ENCODE results near the gene CDH16. TPM values are rescaled to one million over a fixed set of nuclear protein-coding genes. Genes with fewer than 3 reads are reported as not detected.

Gene CDH16
- total and polyA plus RNA-seq, 5 donors from 2014 or later, result not detected

DNA sequence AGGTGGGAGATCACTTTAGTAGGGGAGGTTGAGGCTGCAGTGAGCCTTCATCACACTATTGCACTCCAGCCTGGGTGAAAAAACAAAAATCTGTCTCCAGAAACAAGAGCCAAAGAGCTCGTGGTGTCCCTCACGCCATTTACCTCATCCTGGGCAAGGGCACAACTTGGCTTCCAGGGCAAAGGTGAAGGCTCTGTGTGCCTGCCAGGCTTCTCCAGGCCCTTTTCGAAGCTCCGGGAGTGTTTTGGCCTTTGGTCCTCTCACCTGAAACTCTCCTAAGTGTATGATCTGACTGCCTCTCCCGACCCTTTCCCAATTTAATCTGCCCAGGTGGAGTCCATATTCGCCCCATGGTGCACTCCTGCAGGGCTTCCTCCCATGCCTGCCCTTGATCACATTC lies 30.8 kb upstream of the CDH16 start:
- Mint-ChIP-seq H3K36me3 (no peaks in the 10 kb centered on the region), H3K27ac (no peak overlapping the region), H3K9me3 (peaks cover 0 to 3% (median 0%) of the 10 kb centered on the region in 7 donors), H3K27me3 (peaks cover 66% of the 10 kb centered on the region), H3K4me1 (peaks cover 0 to 32% (median 16%) of the 10 kb centered on the region in 4 donors), H3K4me3 (peak overlapping the region in 2 of 4 donors; percentile 28 to 36)
- no peak for ATAC-seq (ENCODE audit: low read depth in 2 of 2)
- H3K36me3 ChIP-seq (ENCODE audit: control insufficient read depth, insufficient read depth, low read length), result no peaks in the 10 kb centered on the region
- H3K4me3 ChIP-seq (ENCODE audit: low read depth, low read length), result no peak overlapping the region
- peaks cover 21% of the 10 kb centered on the region for H3K4me1 ChIP-seq (ENCODE audit: control insufficient read depth, insufficient read depth, low read length, poor library complexity, severe bottlenecking)
- no peak overlapping the region for H3K27ac ChIP-seq (ENCODE audit: insufficient read depth, low read length, poor library complexity, severe bottlenecking)
- no peak for DNase-seq
- peaks cover 0 to 4% of the 10 kb centered on the region in 2 experiments for H3K9me3 ChIP-seq (ENCODE audit: control insufficient read depth in 2 of 2, low read length in 2 of 2)
- peaks cover 23% of the 10 kb centered on the region for H3K27me3 ChIP-seq (ENCODE audit: control insufficient read depth, insufficient read depth, low read length)

DNA sequence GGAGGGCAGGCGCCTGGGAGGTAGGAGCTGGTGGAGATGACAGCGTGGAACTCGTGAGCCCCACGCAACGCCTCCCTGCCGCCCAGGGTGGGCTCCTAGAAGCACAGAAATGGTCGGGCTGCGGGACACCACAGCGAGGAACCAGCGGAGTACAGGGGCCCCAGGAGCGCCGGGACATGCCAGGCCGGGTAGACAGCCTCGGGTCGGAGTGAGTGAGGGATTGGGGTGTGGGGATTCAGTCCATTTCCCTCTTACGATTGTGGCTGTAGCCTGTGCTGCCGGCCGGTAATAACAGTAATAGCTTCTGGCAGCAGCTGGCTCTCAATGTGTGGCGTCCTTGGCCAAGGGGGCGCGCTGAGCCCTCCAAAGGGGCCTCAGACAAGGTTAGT lies 30.1 kb upstream of the CDH16 start:
- H3K27me3 ChIP-seq (ENCODE audit: control insufficient read depth, insufficient read depth, low read length), result peaks cover 23% of the 10 kb centered on the region
- no peak overlapping the region for H3K27ac Mint-ChIP-seq
- no peak overlapping the region for H3K27ac ChIP-seq (ENCODE audit: insufficient read depth, low read length, poor library complexity, severe bottlenecking)
- peaks cover 0 to 29% (median 14%) of the 10 kb centered on the region in 4 donors for H3K4me1 Mint-ChIP-seq
- peaks cover 18% of the 10 kb centered on the region for H3K4me1 ChIP-seq (ENCODE audit: control insufficient read depth, insufficient read depth, low read length, poor library complexity, severe bottlenecking)
- peaks cover 60% of the 10 kb centered on the region for H3K27me3 Mint-ChIP-seq
- ATAC-seq (ENCODE audit: low read depth in 2 of 2), result no peak
- H3K4me3 ChIP-seq (ENCODE audit: low read depth, low read length), result no peak overlapping the region
- no peak for DNase-seq
- H3K36me3 ChIP-seq (ENCODE audit: control insufficient read depth, insufficient read depth, low read length), result no peaks in the 10 kb centered on the region
- H3K36me3 Mint-ChIP-seq, result peaks cover 3% of the 10 kb centered on the region
- H3K9me3 Mint-ChIP-seq, result peaks cover 0 to 2% (median 0%) of the 10 kb centered on the region in 7 donors
- peak overlapping the region; percentile 75 to 93 (median 88) for H3K4me3 Mint-ChIP-seq
- peaks cover 0 to 4% of the 10 kb centered on the region in 2 experiments for H3K9me3 ChIP-seq (ENCODE audit: control insufficient read depth in 2 of 2, low read length in 2 of 2)

DNA sequence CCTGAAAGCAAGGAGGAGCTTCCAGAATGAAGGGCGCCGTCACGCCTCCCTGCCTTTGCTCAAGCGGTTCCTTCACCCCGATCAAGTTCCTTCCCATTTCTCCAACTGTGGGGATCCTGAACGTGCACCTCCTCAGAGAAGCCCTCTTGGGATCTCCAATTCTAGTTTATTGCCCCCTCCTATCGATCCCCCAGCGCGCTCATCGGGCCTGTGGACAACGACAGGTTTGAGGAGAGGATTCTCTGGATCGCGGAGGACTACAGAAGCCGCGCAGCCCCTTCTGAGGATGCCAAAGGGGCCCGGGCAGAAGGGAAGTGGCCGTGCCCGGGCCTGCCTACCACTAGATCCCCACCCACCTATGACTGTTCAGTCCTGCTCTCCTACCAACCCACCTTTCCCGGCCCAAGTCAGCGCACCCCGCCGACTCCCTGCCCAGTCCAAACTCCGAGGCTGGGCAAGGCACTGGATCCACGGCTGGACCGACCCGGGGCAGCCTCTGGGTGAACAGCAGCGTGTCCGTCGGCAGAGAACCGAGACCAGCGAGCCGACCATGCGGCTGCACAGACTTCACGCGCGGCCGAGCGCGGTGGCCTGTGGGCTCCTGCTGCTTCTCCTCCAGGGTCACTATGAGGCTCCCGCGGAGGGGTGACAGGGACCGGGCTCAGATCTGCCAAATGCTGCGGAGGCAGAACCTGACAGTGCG lies 29.6 kb upstream of the CDH16 start:
- Histone ChIP-seq H3K9me3 (ENCODE audit: control insufficient read depth in 2 of 2, low read length in 2 of 2) (peaks cover 0 to 4% of the 10 kb centered on the region in 2 experiments), H3K4me1 (ENCODE audit: control insufficient read depth, insufficient read depth, low read length, poor library complexity, severe bottlenecking) (peaks cover 18% of the 10 kb centered on the region), H3K27me3 (ENCODE audit: control insufficient read depth, insufficient read depth, low read length) (peaks cover 23% of the 10 kb centered on the region), H3K4me3 (ENCODE audit: low read depth, low read length) (peak overlapping the region; percentile 67), H3K36me3 (ENCODE audit: control insufficient read depth, insufficient read depth, low read length) (peaks cover 1% of the 10 kb centered on the region), H3K27ac (ENCODE audit: insufficient read depth, low read length, poor library complexity, severe bottlenecking) (no peak overlapping the region)
- ATAC-seq (ENCODE audit: low read depth in 2 of 2) (peak in 1 of 2 donors; percentile 23), DNase-seq (peak in 1 of 3 donors; percentile 20)
- peak overlapping the region; percentile 75 to 93 (median 88) for H3K4me3 Mint-ChIP-seq
- peaks cover 3% of the 10 kb centered on the region for H3K36me3 Mint-ChIP-seq
- peaks cover 0 to 29% (median 13%) of the 10 kb centered on the region in 4 donors for H3K4me1 Mint-ChIP-seq
- peaks cover 0 to 2% (median 0%) of the 10 kb centered on the region in 7 donors for H3K9me3 Mint-ChIP-seq
- H3K27ac Mint-ChIP-seq, result peak overlapping the region in 1 of 3 donors; percentile 51
- H3K27me3 Mint-ChIP-seq, result peaks cover 58% of the 10 kb centered on the region

DNA sequence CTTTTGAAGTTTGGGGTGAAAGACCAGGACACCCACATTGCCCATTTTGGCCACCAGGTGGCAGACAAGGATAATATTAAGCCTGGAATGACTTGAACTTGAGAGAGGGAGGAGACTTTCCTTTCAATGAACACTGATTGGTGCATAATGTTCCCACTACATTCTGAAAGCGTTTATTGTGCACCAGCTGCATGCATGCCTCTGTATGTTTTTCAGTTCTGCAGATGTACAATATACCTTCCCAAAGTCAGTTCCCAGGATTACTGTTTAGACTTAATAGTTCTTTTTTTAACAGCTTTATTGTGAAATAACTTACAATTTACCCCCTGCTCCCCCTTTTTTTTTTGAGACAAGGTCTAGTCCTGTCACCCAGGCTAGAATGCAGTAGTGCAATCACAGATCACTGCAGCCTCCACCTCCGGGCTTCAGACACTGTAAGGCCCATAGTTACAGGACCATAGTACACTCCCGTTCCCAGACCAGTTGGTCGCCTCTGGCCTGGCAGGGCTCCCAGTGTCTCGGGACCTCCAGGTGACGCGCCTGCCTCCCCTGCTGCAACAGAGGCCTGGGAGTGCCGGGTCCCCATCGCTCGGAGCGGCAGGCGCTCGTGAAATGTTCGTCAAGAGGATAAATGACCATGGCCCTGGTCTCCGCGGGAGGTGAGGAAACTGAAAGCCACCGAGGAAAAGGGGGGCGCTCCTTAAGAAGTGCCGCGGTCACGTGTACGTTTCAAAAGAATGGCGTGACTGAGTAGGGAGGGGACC lies 28.8 kb upstream of the CDH16 start:
- ATAC-seq (ENCODE audit: low read depth in 2 of 2) (peak; percentile 85 to 87), DNase-seq (peak; percentile 76 to 89 (median 80))
- Mint-ChIP-seq H3K9me3 (peaks cover 0 to 2% (median 0%) of the 10 kb centered on the region in 7 donors), H3K27ac (peak overlapping the region in 2 of 3 donors; percentile 6 to 89), H3K36me3 (peaks cover 9% of the 10 kb centered on the region), H3K4me3 (peak overlapping the region; percentile 75 to 93 (median 88)), H3K27me3 (peaks cover 50% of the 10 kb centered on the region), H3K4me1 (peaks cover 0 to 29% (median 13%) of the 10 kb centered on the region in 4 donors)
- peaks cover 9% of the 10 kb centered on the region for H3K36me3 ChIP-seq (ENCODE audit: control insufficient read depth, insufficient read depth, low read length)
- H3K27me3 ChIP-seq (ENCODE audit: control insufficient read depth, insufficient read depth, low read length), result peaks cover 18% of the 10 kb centered on the region
- peaks cover 18% of the 10 kb centered on the region for H3K4me1 ChIP-seq (ENCODE audit: control insufficient read depth, insufficient read depth, low read length, poor library complexity, severe bottlenecking)
- H3K9me3 ChIP-seq (ENCODE audit: control insufficient read depth in 2 of 2, low read length in 2 of 2), result peaks cover 0 to 4% of the 10 kb centered on the region in 2 experiments
- no peak overlapping the region for H3K27ac ChIP-seq (ENCODE audit: insufficient read depth, low read length, poor library complexity, severe bottlenecking)
- peak overlapping the region; percentile 55 for H3K4me3 ChIP-seq (ENCODE audit: low read depth, low read length)

DNA sequence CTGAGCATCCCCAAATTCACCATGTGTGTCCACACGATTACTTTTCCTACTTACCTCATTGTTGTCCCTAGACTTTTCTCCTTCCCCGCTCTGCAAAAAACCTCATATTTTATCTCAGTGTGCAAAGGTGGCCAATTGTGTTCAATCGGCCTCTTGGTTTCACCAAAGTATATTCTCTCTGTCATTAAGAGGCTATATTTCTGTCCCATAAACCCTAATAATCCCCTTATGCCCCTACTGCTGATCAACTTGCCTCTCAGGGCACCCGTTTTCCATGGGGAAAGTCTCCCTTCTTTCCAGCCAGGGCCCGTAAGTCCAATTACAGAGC lies 28.3 kb upstream of the CDH16 start:
- Mint-ChIP-seq H3K27ac (peak overlapping the region in 2 of 3 donors; percentile 6 to 89), H3K27me3 (peaks cover 45% of the 10 kb centered on the region), H3K4me3 (peak overlapping the region; percentile 75 to 93 (median 88)), H3K4me1 (peaks cover 0 to 29% (median 13%) of the 10 kb centered on the region in 4 donors), H3K9me3 (peaks cover 0 to 2% (median 0%) of the 10 kb centered on the region in 7 donors), H3K36me3 (peaks cover 14% of the 10 kb centered on the region)
- Histone ChIP-seq H3K4me1 (ENCODE audit: control insufficient read depth, insufficient read depth, low read length, poor library complexity, severe bottlenecking) (peaks cover 18% of the 10 kb centered on the region), H3K4me3 (ENCODE audit: low read depth, low read length) (peak overlapping the region; percentile 55), H3K9me3 (ENCODE audit: control insufficient read depth in 2 of 2, low read length in 2 of 2) (peaks cover 0 to 4% of the 10 kb centered on the region in 2 experiments), H3K27ac (ENCODE audit: insufficient read depth, low read length, poor library complexity, severe bottlenecking) (no peak overlapping the region), H3K27me3 (ENCODE audit: control insufficient read depth, insufficient read depth, low read length) (peaks cover 18% of the 10 kb centered on the region), H3K36me3 (ENCODE audit: control insufficient read depth, insufficient read depth, low read length) (peaks cover 15% of the 10 kb centered on the region)
- no peak for ATAC-seq (ENCODE audit: low read depth in 2 of 2)
- DNase-seq, result no peak

DNA sequence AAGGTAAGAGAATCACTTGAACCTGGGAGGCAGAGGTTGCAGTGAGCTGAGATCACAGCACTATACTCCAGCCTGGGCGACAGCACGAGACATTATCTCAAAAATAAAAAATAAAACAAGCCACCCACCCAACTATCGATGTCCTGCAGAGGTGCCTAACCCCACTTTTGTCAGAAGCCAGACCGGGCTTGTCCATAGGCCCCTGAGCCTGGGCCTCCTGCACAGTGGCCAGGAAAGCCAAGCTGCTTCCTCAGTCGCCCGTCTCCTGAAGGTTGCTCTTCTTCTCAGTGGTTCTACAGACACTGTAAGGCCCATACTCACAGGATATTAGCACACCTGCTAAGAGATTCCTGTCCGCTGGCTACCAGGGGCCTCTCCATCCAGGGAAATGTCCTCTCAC lies 27.9 kb upstream of the CDH16 start:
- H3K9me3 Mint-ChIP-seq, result no peaks in the 10 kb centered on the region
- no peak for DNase-seq

DNA sequence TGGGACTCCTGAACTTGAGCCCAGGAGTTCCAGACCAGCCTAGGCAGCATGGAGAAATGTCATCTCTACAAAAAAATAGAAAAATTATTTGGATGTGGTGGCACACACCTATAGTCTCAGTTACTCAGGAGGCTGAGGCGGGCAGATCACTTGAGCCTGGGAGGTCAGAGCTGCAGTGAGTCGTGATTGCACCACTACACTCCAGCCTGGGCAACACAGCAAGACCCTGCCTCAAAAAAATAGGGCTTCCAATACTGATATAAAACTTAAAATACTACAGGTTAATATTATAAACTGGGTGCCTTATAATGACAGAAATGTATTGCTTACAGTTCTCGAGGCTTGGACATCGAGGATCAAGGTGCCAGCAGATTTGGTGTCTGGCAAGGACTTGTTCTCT lies 27.3 kb upstream of the CDH16 start:
- Histone ChIP-seq H3K36me3 (ENCODE audit: control insufficient read depth, insufficient read depth, low read length) (peaks cover 25% of the 10 kb centered on the region), H3K27ac (ENCODE audit: insufficient read depth, low read length, poor library complexity, severe bottlenecking) (no peak overlapping the region), H3K4me3 (ENCODE audit: low read depth, low read length) (no peak overlapping the region), H3K9me3 (ENCODE audit: control insufficient read depth in 2 of 2, low read length in 2 of 2) (no peaks in the 10 kb centered on the region), H3K27me3 (ENCODE audit: control insufficient read depth, insufficient read depth, low read length) (peaks cover 13% of the 10 kb centered on the region), H3K4me1 (ENCODE audit: control insufficient read depth, insufficient read depth, low read length, poor library complexity, severe bottlenecking) (peaks cover 18% of the 10 kb centered on the region)
- ATAC-seq (ENCODE audit: low read depth in 2 of 2) (no peak), DNase-seq (no peak)
- Mint-ChIP-seq H3K27me3 (peaks cover 36% of the 10 kb centered on the region), H3K36me3 (peaks cover 15% of the 10 kb centered on the region), H3K27ac (no peak overlapping the region), H3K9me3 (no peaks in the 10 kb centered on the region), H3K4me3 (peak overlapping the region in 1 of 4 donors; percentile 55), H3K4me1 (peaks cover 0 to 29% (median 13%) of the 10 kb centered on the region in 4 donors)

More for the DNA sequence above, 27.9 kb upstream of the CDH16 start:
- H3K36me3 Mint-ChIP-seq, result peaks cover 15% of the 10 kb centered on the region
- no peak overlapping the region for H3K4me3 ChIP-seq (ENCODE audit: low read depth, low read length)
- H3K27me3 ChIP-seq (ENCODE audit: control insufficient read depth, insufficient read depth, low read length), result peaks cover 15% of the 10 kb centered on the region
- H3K36me3 ChIP-seq (ENCODE audit: control insufficient read depth, insufficient read depth, low read length), result peaks cover 19% of the 10 kb centered on the region
- H3K9me3 ChIP-seq (ENCODE audit: control insufficient read depth in 2 of 2, low read length in 2 of 2), result peaks cover 0 to 4% of the 10 kb centered on the region in 2 experiments
- H3K4me1 ChIP-seq (ENCODE audit: control insufficient read depth, insufficient read depth, low read length, poor library complexity, severe bottlenecking), result peaks cover 18% of the 10 kb centered on the region
- H3K27ac Mint-ChIP-seq, result no peak overlapping the region
- peak overlapping the region in 1 of 4 donors; percentile 55 for H3K4me3 Mint-ChIP-seq
- H3K27ac ChIP-seq (ENCODE audit: insufficient read depth, low read length, poor library complexity, severe bottlenecking), result no peak overlapping the region
- no peak for ATAC-seq (ENCODE audit: low read depth in 2 of 2)
- H3K27me3 Mint-ChIP-seq, result peaks cover 41% of the 10 kb centered on the region
- H3K4me1 Mint-ChIP-seq, result peaks cover 0 to 29% (median 13%) of the 10 kb centered on the region in 4 donors
